ENCODE data around the gene CASP2. TPM values are rescaled to one million over a fixed set of nuclear protein-coding genes. Genes with fewer than 3 reads are reported as not detected.
A peak's percentile ranks its signal among the peaks of the same experiment; 100 is the strongest.

Gene CASP2
- polyA plus RNA-seq, 3 donors: 7.9 to 30.2 (median 12.2) TPM

DNA sequence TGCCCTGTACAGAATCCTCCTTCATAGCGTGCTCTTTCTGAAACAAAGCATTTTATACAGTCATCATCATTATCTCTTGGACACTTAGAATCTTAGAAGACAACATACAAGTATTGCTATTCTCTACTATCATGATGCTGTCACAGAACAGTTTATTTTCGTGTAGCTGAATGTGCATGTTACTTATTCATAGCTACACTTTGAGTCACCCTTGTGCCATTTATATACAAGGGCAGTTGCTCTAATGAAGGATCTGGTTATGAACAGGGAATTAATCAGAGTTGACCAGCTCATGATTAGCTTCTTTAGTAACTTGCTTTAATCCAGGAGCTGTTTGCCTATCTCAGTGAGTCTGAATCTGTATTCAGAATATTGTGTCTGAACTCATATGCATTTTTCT, 11.2 kb downstream of the CASP2 start:
- Histone ChIP-seq H3K4me3 (replicated peaks in 1 of 3; ENCODE audit: low read depth in 2 of 3, low read length in 3 of 3) (no peak overlapping the region), H3K27me3 (ENCODE audit: control insufficient read depth in 2 of 2, insufficient read depth in 2 of 2, low read length in 2 of 2) (no peaks in the 10 kb centered on the region), H3K27ac (ENCODE audit: low read depth in 1 of 2, low read length in 2 of 2) (peak overlapping the region in 1 of 2 donors; percentile 79), H4K20me1 (ENCODE audit: insufficient read depth, low read length) (no peaks in the 10 kb centered on the region), H3K9me3 (replicated peaks in 1 of 2; ENCODE audit: control insufficient read depth in 1 of 2, insufficient read depth in 1 of 2, low read length in 2 of 2) (no peaks in the 10 kb centered on the region), H3K9ac (ENCODE audit: insufficient read depth, low read length, poor library complexity, severe bottlenecking) (no peak overlapping the region), H3K36me3 (replicated peaks in 1 of 2; ENCODE audit: control insufficient read depth in 1 of 2, insufficient read depth in 2 of 2, low read length in 2 of 2) (peaks cover 52 to 93% of the 10 kb centered on the region in 2 donors), H2AFZ (ENCODE audit: insufficient read depth, low read depth, low read length, poor library complexity, severe bottlenecking) (no peak overlapping the region), H3K4me1 (ENCODE audit: control insufficient read depth in 1 of 2, insufficient read depth in 2 of 2, low read length in 2 of 2) (peaks cover 45 to 60% of the 10 kb centered on the region in 2 donors), H3K4me2 (replicated peaks; ENCODE audit: extremely low read depth, low read length, poor library complexity, severe bottlenecking) (no peak overlapping the region), H3K79me2 (ENCODE audit: insufficient read depth, low read length) (peaks cover 86% of the 10 kb centered on the region)
- intact Hi-C loops (cut with micrococcal nuclease): no loop called here
- TF ChIP-seq, protein P1, sequence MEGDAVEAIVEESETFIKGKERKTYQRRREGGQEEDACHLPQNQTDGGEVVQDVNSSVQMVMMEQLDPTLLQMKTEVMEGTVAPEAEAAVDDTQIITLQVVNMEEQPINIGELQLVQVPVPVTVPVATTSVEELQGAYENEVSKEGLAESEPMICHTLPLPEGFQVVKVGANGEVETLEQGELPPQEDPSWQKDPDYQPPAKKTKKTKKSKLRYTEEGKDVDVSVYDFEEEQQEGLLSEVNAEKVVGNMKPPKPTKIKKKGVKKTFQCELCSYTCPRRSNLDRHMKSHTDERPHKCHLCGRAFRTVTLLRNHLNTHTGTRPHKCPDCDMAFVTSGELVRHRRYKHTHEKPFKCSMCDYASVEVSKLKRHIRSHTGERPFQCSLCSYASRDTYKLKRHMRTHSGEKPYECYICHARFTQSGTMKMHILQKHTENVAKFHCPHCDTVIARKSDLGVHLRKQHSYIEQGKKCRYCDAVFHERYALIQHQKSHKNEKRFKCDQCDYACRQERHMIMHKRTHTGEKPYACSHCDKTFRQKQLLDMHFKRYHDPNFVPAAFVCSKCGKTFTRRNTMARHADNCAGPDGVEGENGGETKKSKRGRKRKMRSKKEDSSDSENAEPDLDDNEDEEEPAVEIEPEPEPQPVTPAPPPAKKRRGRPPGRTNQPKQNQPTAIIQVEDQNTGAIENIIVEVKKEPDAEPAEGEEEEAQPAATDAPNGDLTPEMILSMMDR (IDR thresholded peaks at IDR 0.05): no peak
- Mint-ChIP-seq H3K27ac (peak overlapping the region in 1 of 7 donors; percentile 81), H3K9me3 (peaks cover 0 to 3% (median 0%) of the 10 kb centered on the region in 7 donors), H3K36me3 (peaks cover 66 to 91% of the 10 kb centered on the region in 2 donors), H3K27me3 (ENCODE audit: low read depth in 3 of 3) (no peaks in the 10 kb centered on the region), H3K4me3 (no peak overlapping the region), H3K4me1 (peaks cover 58% of the 10 kb centered on the region)
- WGBS (ENCODE audit: insufficient coverage): no CpG with 5 or more reads among the region's 2 CpGs
- no peak for DNase-seq

DNA sequence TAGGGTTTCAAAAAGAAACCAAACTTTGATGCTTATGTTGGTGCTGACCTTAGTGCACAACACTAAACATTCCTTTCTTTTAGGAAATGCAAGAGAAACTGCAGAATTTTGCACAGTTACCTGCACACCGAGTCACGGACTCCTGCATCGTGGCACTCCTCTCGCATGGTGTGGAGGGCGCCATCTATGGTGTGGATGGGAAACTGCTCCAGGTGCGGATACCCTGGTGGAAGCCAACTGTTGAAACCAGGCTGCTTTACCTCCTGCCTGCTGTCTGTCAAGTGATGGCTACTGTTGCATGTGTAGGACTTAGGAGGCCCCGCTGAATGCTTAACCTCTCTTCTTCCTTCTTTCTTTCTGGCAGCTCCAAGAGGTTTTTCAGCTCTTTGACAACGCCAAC, 11.7 kb downstream of the CASP2 start:
- peaks cover 52 to 93% of the 10 kb centered on the region in 2 donors for H3K36me3 ChIP-seq (replicated peaks in 1 of 2; ENCODE audit: control insufficient read depth in 1 of 2, insufficient read depth in 2 of 2, low read length in 2 of 2)
- TF ChIP-seq, protein P1 (IDR thresholded peaks at IDR 0.05): peak; percentile 47
- H2AFZ ChIP-seq (ENCODE audit: insufficient read depth, low read depth, low read length, poor library complexity, severe bottlenecking): no peak overlapping the region
- H3K4me2 ChIP-seq (replicated peaks; ENCODE audit: extremely low read depth, low read length, poor library complexity, severe bottlenecking): peak overlapping the region; percentile 64
- DNase-seq: no peak
- peaks cover 66 to 91% of the 10 kb centered on the region in 2 donors for H3K36me3 Mint-ChIP-seq
- no peaks in the 10 kb centered on the region for H3K27me3 Mint-ChIP-seq (ENCODE audit: low read depth in 3 of 3)
- no peaks in the 10 kb centered on the region for H4K20me1 ChIP-seq (ENCODE audit: insufficient read depth, low read length)
- peaks cover 86% of the 10 kb centered on the region for H3K79me2 ChIP-seq (ENCODE audit: insufficient read depth, low read length)
- H3K27ac Mint-ChIP-seq: peak overlapping the region; percentile 76 to 88 (median 84)
- 71% methylated on average over 6 of the region's 8 CpGs for WGBS (ENCODE audit: insufficient coverage)
- peaks cover 0 to 3% (median 0%) of the 10 kb centered on the region in 7 donors for H3K9me3 Mint-ChIP-seq
- H3K4me1 ChIP-seq (ENCODE audit: control insufficient read depth in 1 of 2, insufficient read depth in 2 of 2, low read length in 2 of 2): peaks cover 45 to 60% of the 10 kb centered on the region in 2 donors
- no peaks in the 10 kb centered on the region for H3K9me3 ChIP-seq (replicated peaks in 1 of 2; ENCODE audit: control insufficient read depth in 1 of 2, insufficient read depth in 1 of 2, low read length in 2 of 2)
- peak overlapping the region in 1 of 3 experiments; percentile 40 for H3K4me3 ChIP-seq (replicated peaks in 1 of 3; ENCODE audit: low read depth in 2 of 3, low read length in 3 of 3)
- intact Hi-C loops (cut with micrococcal nuclease): loop anchor here (5.0 kb wide), 2 partner anchors 53 to 293 kb away; no protein-coding TSS in a partner anchor
- H3K27ac ChIP-seq (ENCODE audit: low read depth in 1 of 2, low read length in 2 of 2): peak overlapping the region; percentile 31 to 79
- H3K27me3 ChIP-seq (ENCODE audit: control insufficient read depth in 2 of 2, insufficient read depth in 2 of 2, low read length in 2 of 2): no peaks in the 10 kb centered on the region
- H3K4me3 Mint-ChIP-seq: no peak overlapping the region
- H3K9ac ChIP-seq (ENCODE audit: insufficient read depth, low read length, poor library complexity, severe bottlenecking): no peak overlapping the region
- H3K4me1 Mint-ChIP-seq: peaks cover 58% of the 10 kb centered on the region

Measured in CD14-positive monocyte (primary cell).